HG03025 (cell line): ENCODE data around the gene SLC25A21.
"Not testable (repeated sequence)": the region's sequence is repeated elsewhere in the genome, so short reads cannot be mapped to it uniquely, and the experiment has no call there.

ENCODE experiments used
- ATAC-seq: cut with Tn5 transposase; IDR thresholded peaks from one replicate; pipeline ENCODE4 v1.9.1; 2021; ENCODE audit warnings: mild to moderate bottlenecking, moderate library complexity; ENCODE audit not compliant: unreplicated experiment, low FRiP score

SLC25A21 gene

DNA sequence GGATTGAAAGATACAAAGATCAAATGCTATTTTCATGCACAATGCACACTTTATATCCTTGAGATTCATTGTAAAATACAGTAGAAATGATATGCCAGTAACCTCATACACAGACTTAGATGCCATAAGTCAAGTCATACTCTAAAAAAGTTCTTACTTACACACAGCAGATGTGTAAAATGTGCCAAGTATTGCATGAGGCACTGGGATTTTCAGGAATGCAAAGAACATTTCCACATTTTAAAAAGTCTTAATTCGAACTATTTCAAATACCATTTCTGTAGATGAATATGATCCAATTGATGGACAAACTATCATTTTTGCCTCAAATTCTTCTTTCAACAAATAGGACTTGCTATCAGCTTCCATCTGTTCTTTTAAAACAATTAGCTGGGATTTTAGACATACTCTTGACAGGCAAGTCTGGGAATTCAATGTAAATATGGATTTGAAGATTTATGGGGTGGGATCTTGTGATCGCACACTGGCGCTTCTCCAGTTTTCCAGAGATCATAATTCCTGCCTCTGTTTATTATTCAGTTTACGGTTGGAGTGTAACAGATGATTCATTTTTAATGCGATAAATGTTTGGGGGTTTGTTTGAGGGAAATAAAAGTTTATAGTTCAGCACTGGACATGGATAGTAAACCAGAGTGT is 326.9 kb downstream of the SLC25A21 start:
- no peak for ATAC-seq

DNA sequence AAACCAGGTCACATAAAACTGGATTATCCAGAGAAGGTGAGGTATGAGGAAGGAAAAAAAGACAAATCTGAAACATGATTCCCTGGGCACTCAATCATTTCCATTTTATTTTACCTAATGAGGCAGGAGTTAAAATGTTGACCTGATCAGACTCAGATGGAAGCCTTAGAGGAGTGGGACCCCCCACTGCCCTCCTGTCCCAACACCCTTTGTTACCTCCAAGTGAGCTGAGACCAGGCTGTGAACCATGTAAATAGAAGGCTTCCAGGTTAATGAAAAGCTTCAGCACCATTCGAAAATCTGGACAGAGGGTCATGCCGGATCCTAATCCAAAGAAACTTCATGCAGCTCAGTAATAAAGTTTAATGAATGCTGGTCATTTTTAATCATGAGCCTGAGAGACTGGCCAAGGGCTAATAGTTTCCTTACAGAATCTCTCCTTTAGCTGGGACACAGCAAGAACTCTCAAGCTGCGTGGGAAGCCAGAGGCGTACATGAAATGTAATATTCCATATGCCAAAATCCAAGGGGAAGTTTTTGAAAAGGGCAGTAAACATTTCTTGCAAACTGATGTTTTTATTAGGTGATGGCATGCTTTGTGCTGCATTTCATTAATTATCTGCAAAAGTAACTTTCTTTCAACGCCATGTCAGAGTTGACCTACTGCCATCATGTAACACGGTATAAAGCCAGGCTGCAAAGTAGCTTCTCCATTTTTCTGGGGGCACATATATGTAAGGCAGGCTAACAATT is 327.8 kb downstream of the SLC25A21 start:
- ATAC-seq = no peak

- ATAC-seq = no peak
These were observed 329.0 kb downstream of the SLC25A21 start for GRCh38 chr14:36843410-36843809.

GRCh38 chr14:36835128-36835527 is 337.3 kb downstream of the SLC25A21 start:
- ATAC-seq = no peak

DNA sequence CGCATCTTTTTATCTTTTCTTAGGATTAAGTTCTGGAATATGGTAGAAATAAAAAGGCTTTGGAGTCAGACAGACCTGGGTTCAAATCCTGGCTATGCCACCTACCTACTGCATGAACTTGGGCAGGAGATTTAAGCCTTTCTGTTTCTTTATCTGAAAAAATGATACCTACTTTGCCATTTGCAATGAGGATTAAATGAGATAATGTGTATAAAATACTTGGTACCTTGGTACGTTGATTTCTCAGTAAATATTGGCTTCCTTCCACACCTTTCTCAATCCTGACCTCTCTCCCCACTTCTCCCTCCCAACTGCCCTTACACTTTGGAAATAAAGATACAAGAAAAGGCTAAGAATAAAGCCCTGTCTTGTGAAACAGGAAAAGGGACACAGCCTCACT is 338.1 kb downstream of the SLC25A21 start:
- no peak for ATAC-seq

DNA sequence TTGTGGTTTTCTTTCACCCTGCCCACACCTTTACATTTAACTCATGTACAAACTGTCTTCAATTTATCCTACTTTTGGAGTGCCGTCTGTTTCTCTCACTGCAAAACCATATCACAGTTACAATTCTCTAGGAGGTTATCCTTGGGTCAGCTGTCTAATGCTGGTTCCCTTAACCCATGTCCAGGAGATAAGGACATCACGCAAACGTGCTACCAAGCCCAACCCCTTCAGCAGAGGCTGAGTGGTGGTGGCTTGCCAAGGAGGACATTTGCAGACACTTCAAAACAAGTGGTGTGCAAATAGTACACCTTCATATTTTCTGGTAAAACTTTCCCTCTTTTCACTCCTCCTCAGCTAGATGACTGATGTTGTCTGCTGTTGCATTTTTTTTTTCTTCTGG is 342.9 kb downstream of the SLC25A21 start:
- ATAC-seq = no peak

- no peak for ATAC-seq
These were observed 344.5 kb downstream of the SLC25A21 start for GRCh38 chr14:36827861-36828260.

GRCh38 chr14:36826614-36827013 is 345.8 kb downstream of the SLC25A21 start:
- no peak for ATAC-seq

DNA sequence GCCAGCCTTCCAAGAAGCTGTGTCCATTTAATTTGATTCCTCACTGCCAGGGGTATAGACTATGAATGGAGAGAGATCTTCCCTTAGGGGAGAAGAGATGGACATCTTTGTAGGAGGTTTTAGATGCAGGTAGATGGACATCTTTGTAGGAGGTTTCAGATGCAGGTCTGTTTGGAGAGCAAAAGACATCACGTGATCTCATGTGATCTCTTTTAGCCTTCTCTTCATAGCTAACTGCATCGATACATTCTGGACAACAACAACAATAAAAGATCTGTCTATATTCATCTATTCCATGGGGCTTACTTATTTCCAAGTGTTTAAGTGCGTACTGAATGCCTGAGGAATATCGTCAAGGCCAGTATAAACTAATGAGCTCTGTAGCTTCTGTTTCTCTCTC is 347.6 kb downstream of the SLC25A21 start:
- ATAC-seq = no peak

DNA sequence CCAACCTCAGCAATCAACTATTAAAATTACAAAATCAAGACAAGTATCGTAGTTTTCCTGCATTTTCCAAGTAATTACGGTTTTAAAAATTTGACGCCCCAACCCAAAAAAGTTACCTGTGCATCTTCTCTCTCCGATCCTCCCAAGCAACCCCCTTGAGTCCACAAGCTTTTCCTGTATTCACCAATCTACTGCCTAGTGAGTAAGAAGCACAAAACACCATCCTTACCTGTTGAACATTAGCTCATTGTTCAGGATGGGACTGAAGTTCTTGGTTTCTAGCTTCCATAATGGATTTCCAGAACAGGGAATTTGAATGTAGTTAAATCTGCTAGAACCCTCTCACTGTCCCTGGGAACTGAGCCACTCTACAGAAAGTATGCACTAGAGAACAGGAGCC is 348.8 kb downstream of the SLC25A21 start:
- no peak for ATAC-seq

- ATAC-seq = no peak
These were observed 349.7 kb downstream of the SLC25A21 start for GRCh38 chr14:36822685-36823084.

DNA sequence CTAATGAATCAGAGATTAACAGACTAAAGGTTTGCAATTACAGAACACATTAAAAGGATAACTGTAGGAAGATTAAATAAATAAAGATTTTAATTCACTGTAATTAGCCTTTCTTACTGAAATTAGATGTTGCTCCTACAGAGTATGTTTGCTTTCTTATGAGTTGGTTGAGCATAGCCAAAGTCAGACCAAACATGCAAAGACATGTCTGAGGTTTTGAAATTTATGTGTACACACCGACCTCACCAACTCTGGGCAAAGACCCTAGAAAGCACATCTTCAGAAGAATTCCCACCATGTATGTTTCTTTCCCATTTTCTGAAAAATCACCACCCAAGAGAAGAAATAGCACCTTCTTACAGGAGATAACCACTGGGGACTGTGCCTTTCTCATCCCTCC is 351.5 kb downstream of the SLC25A21 start:
- ATAC-seq = no peak

- no peak for ATAC-seq
These were observed 352.2 kb downstream of the SLC25A21 start for GRCh38 chr14:36820111-36820709.

DNA sequence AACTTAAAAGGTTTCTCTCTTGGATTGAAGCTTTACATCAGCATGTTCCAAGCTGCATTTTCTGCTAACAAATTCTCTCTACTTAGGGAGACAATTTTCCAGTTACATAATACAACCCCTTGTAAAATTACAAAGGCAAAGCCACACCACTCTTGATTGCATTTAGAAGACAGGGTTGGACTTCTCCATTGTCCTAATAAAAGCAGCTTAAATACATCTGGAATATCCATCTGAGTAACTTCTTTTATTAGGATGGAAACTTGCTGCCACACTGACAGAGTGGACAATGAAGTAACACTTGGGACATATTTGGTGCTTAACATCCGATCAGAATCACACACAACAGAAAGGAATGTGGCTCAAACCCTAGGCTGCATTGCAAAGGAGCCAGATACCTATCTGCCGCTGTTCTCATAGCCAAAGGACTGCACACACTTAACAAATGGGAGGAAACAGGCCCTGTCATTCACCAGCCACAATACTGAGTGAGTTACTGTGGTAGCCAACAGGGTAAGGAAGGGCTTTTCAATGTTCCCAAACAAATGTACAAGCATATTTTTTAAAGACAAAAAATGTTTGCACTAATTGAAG is 353.5 kb downstream of the SLC25A21 start:
- no peak for ATAC-seq

GRCh38 chr14:36818246-36818645 is 354.2 kb downstream of the SLC25A21 start:
- ATAC-seq = no peak

- no peak for ATAC-seq
These were observed 355.1 kb downstream of the SLC25A21 start for GRCh38 chr14:36817071-36817930.

DNA sequence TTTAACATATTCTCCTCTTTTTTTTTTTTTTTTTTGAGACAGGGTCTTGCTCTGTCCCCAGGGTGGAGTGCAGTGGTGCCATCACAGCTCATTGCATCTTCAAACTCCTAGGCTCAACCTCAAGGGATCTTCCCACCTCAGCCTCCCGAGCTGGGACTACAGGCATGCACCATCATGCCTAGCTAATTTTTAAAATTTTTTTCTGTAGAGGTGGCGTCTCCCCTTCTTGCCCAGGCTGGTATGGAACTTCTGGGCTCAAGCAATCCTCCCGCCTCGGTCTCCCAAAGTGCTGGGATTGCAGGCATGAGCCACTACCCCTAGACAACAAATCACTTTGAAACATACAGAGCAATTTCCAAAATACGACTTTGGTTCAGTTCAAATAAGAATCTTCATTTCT is 355.9 kb downstream of the SLC25A21 start:
- ATAC-seq = no peak

DNA sequence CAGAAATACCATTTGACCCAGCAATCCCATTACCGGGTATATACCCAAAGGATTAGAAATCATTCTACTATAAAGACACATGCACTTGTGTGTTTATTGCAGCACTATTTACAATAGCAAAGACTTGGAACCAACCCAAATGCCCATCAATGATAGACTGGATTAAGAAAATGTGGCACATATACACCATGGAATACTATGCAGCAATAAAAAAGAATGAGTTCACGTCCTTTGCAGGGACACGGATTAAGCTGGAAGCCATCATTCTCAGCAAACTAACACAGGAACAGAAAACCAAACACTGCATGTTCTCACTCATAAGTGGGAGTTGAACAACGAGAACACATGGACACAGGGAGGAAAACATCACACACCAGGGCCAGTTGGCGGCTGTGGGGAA is 357.6 kb downstream of the SLC25A21 start:
- not testable (repeated sequence) for ATAC-seq

DNA sequence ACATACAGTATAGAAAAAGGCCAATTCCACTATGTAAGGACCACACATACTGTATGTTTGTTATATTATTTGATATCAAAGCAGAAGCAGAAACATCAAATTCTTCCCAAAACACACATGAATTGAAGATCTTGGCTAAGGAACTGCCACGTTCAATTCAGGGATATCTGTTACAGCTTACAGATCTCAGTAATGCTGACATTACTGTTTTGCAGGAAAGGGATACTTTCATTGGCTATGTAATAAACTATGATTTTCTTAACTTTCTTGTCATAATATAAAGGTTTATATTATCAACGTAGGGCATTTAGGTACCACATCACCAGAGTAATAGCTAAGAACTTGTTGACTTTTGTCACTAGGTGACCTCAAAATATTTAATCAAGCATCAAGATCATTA is 362.2 kb downstream of the SLC25A21 start:
- no peak for ATAC-seq

- no peak for ATAC-seq
These were observed 364.7 kb downstream of the SLC25A21 start for GRCh38 chr14:36807727-36808126.
